GM12875 (cell line): ENCODE results near the gene CASP12.
"Not testable (repeated sequence)": the region's sequence is repeated elsewhere in the genome, so short reads cannot be mapped to it uniquely, and the experiment has no call there.

ENCODE experiments used
- H3K4me3 ChIP-seq: one replicate; pipeline ENCODE4 v1.5.1; 2011; ENCODE audit warnings: low read depth, low read length, control low read depth
- CTCF ChIP-seq: IDR thresholded peaks from 2 replicates; pipeline ENCODE4 v1.5.1; 2011; ENCODE audit warnings: low read depth, mild to moderate bottlenecking, control low read depth, inconsistent platforms, low read length, moderate library complexity, borderline replicate concordance; ENCODE audit not compliant: insufficient read depth

The CASP12 gene

GRCh38 chr11:104897891-104898684, at the start of gene CASP12:
Gene CASP12 (minus strand): TSS chr11:104898460.
- no peak within 1 kb of the TSS for H3K4me3 ChIP-seq
- TF ChIP-seq CTCF: no peak

- H3K4me3 ChIP-seq: no peak overlapping the region
- TF ChIP-seq CTCF: peak; percentile 35; the same call in 1 of the 2 replicates
Measured at GRCh38 chr11:104946907-104947306, 48.6 kb upstream of the CASP12 start.

GRCh38 chr11:104944076-104944475, 45.8 kb upstream of the CASP12 start:
- TF ChIP-seq CTCF: no peak

GRCh38 chr11:104943561-104943960, 45.3 kb upstream of the CASP12 start:
- H3K4me3 ChIP-seq: no peak overlapping the region

More at GRCh38 chr11:104944076-104944475, 45.8 kb upstream of the CASP12 start:
- no peak overlapping the region for H3K4me3 ChIP-seq

GRCh38 chr11:104934594-104934993, 36.3 kb upstream of the CASP12 start:
- no peak overlapping the region for H3K4me3 ChIP-seq
- TF ChIP-seq CTCF: no peak

More at GRCh38 chr11:104943561-104943960, 45.3 kb upstream of the CASP12 start:
- no peak for TF ChIP-seq CTCF

- not testable (repeated sequence) for H3K4me3 ChIP-seq
Measured at GRCh38 chr11:104934073-104934472, 35.8 kb upstream of the CASP12 start.

- H3K4me3 ChIP-seq: no peak overlapping the region
- no peak for TF ChIP-seq CTCF
Measured at GRCh38 chr11:104928811-104929210, 30.6 kb upstream of the CASP12 start.
